Mucosa of stomach (tissue), 1 donor: ENCODE measurements around the gene CSMD2.

Source experiments
- H3K27me3 ChIP-seq: one replicate; pipeline ENCODE4 v1.7.0; 2013; ENCODE audit warnings: mild to moderate bottlenecking, low read length; ENCODE audit not compliant: control insufficient read depth, insufficient read depth
- H3K36me3 ChIP-seq: one replicate; pipeline ENCODE4 v1.7.0; 2013; ENCODE audit warnings: low read length; ENCODE audit not compliant: control insufficient read depth, insufficient read depth
- H3K4me1 ChIP-seq: one replicate; pipeline ENCODE4 v1.7.0; 2013; ENCODE audit warnings: mild to moderate bottlenecking, low read length; ENCODE audit not compliant: control insufficient read depth, insufficient read depth
- H3K4me3 ChIP-seq: one replicate; pipeline ENCODE4 v1.7.0; 2013; ENCODE audit warnings: low read length
- H3K9ac ChIP-seq: one replicate; pipeline ENCODE4 v1.7.0; 2013; ENCODE audit warnings: mild to moderate bottlenecking, low read length, moderate library complexity
- H3K9me3 ChIP-seq: one replicate; pipeline ENCODE4 v1.7.0; 2013; ENCODE audit warnings: mild to moderate bottlenecking, low read length, moderate library complexity; ENCODE audit not compliant: control insufficient read depth
- donor health status: Pancreatic carcinoma.

CSMD2 gene

DNA sequence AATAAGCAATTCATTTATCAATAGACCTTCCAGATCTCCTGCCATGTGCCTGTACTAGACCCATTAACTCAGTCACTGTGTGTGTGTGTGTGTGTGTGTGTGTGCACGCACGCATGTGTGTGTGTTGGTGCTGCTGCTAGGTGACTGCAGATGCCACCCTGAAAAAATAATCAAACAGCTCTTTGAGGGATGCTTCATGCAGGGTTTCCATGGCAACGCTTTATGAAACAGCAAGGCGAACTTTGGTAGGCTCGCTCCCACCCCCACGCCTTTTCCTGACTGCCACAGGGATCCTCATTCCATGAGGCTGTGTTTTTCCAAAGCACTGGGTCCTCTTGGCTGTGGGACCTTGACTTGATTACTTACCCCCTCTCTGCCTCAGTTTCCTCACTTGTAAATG lies 207.2 kb downstream of the CSMD2 start:
- Histone ChIP-seq H3K27me3 (no peaks in the 10 kb centered on the region), H3K36me3 (no peaks in the 10 kb centered on the region), H3K4me3 (no peak overlapping the region), H3K9ac (no peak overlapping the region), H3K9me3 (no peaks in the 10 kb centered on the region), H3K4me1 (no peaks in the 10 kb centered on the region)

DNA sequence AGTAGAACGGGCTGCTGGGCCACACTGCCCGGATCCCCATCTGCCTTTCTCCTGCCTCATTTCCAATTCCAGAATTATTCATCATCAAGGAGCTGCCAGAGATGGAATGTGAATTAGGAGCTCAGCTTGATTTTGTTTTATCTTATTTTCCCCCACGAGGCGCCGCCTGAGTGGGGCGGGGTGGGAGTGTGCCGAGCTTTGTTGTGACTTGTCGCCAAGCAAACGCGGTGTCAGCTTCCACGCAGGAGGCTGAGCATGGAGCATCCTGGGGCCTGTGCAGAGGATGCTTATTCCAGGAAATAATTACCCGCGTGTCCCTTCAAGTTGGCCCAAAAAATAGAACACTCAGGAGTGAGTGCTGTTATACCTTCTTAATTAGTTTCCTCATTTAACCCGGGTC lies 209.9 kb downstream of the CSMD2 start:
- Histone ChIP-seq H3K9ac (no peak overlapping the region), H3K36me3 (no peaks in the 10 kb centered on the region), H3K9me3 (no peaks in the 10 kb centered on the region), H3K4me1 (no peaks in the 10 kb centered on the region), H3K4me3 (no peak overlapping the region), H3K27me3 (no peaks in the 10 kb centered on the region)

DNA sequence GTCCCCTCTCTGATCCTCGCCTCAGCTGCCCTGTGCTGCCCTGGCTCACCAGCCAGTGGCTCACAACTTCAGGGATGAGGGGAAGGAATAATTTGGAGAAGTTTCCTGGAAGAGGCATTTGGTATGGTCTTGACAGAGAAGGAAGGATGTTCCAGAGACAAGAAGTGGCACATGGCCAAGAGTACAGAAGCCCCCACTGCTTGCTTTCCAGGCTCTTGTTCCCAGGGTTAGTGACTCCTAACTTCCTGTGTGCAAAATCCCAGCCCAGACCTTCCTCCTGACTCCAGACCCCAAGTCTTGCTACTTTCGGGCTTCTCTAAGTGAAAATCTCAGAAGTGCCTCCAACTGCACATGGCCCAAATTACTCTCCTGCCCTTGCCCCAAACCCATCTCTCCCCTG lies 215.5 kb downstream of the CSMD2 start:
- no peaks in the 10 kb centered on the region for H3K4me1 ChIP-seq
- no peak overlapping the region for H3K4me3 ChIP-seq
- no peaks in the 10 kb centered on the region for H3K36me3 ChIP-seq
- no peak overlapping the region for H3K9ac ChIP-seq
- H3K9me3 ChIP-seq, result no peaks in the 10 kb centered on the region
- H3K27me3 ChIP-seq, result no peaks in the 10 kb centered on the region

DNA sequence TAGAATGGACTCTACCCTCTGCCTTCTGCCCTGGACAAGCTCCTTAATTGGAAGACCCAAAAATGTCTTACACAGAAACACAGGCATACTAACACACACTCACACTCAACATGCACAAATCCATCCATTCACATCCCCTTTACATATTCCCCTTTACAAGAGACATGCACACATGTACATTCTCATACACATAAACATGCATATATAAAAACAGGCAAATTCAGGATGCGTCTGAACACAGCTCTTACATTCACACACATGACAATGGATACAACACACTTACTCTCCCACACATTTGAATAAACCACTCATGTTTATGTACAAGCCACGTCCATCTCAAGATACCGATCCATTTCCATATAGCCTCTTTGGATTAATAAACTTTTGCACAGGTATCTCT lies 216.7 kb downstream of the CSMD2 start:
- no peak overlapping the region for H3K9ac ChIP-seq
- H3K4me3 ChIP-seq, result no peak overlapping the region
- no peaks in the 10 kb centered on the region for H3K36me3 ChIP-seq
- no peaks in the 10 kb centered on the region for H3K27me3 ChIP-seq
- no peaks in the 10 kb centered on the region for H3K9me3 ChIP-seq
- H3K4me1 ChIP-seq, result no peaks in the 10 kb centered on the region

GRCh38 chr1:33946836-33947235 lies 218.2 kb downstream of the CSMD2 start:
- Histone ChIP-seq H3K4me3 (no peak overlapping the region), H3K27me3 (no peaks in the 10 kb centered on the region), H3K36me3 (no peaks in the 10 kb centered on the region), H3K4me1 (no peaks in the 10 kb centered on the region), H3K9me3 (no peaks in the 10 kb centered on the region), H3K9ac (no peak overlapping the region)

DNA sequence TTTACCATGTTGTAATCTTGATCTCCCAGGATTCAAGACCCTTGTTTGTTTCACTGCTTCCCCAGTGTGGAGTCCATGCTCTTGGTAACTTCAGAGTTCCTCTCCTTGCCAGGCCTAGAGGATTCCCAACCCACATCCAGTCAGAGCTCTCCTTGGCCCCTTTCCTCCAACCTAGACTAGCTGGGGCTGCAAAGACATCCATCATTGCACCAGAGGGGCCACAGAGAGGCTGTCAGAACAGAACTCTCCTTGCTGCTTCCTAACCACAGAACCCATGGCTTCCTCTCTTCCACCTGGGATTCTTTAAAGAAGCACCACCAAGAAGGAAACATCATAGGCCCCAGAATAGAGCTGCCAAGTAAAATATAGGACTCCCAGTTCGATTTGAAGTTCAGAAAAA lies 220.2 kb downstream of the CSMD2 start:
- Histone ChIP-seq H3K9ac (no peak overlapping the region), H3K4me3 (no peak overlapping the region), H3K4me1 (no peaks in the 10 kb centered on the region), H3K27me3 (no peaks in the 10 kb centered on the region), H3K36me3 (no peaks in the 10 kb centered on the region), H3K9me3 (no peaks in the 10 kb centered on the region)

DNA sequence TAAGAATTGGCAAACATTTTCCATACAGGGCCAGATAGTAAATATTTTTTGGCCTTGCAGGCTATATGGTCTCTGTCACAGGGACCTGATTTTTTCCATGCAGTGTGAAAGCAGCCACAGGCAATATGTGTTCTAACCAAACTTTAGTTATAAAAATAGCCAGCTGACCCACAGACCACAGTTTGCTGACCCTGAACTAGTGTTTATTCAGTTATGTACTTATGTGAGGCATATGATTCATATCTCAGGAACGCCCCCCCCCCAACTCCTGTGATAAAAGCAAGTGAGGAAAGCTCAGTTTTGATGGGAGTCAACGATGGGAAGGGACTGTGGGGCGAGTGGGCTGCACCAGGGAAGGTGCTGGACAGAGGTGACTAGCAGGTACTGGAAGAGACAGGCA lies 221.1 kb downstream of the CSMD2 start:
- no peaks in the 10 kb centered on the region for H3K36me3 ChIP-seq
- no peaks in the 10 kb centered on the region for H3K27me3 ChIP-seq
- H3K4me3 ChIP-seq, result no peak overlapping the region
- H3K4me1 ChIP-seq, result no peaks in the 10 kb centered on the region
- H3K9me3 ChIP-seq, result no peaks in the 10 kb centered on the region
- no peak overlapping the region for H3K9ac ChIP-seq

- Histone ChIP-seq H3K4me3 (no peak overlapping the region), H3K27me3 (no peaks in the 10 kb centered on the region), H3K36me3 (no peaks in the 10 kb centered on the region), H3K4me1 (no peaks in the 10 kb centered on the region), H3K9me3 (no peaks in the 10 kb centered on the region), H3K9ac (no peak overlapping the region)
Measured at GRCh38 chr1:33932871-33933270, 232.2 kb downstream of the CSMD2 start.

DNA sequence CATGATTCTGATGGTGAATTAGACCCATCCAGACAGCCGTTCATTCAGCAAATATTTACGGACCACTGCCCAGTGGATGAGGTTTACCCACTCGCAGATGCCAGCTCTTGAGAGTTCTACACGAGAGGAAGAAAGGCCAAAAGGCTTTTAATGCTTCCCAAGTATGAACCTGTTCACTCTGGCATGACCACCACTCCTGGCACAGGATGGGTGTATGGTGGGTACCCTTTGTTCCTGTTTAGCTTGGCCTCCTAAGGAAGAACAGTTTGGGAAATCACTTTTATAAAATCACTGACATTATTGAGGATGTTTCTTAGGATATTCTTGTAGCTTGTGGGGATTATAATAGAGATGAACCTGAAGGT lies 233.9 kb downstream of the CSMD2 start:
- no peaks in the 10 kb centered on the region for H3K9me3 ChIP-seq
- no peaks in the 10 kb centered on the region for H3K36me3 ChIP-seq
- no peak overlapping the region for H3K4me3 ChIP-seq
- H3K9ac ChIP-seq, result no peak overlapping the region
- no peaks in the 10 kb centered on the region for H3K27me3 ChIP-seq
- H3K4me1 ChIP-seq, result no peaks in the 10 kb centered on the region

DNA sequence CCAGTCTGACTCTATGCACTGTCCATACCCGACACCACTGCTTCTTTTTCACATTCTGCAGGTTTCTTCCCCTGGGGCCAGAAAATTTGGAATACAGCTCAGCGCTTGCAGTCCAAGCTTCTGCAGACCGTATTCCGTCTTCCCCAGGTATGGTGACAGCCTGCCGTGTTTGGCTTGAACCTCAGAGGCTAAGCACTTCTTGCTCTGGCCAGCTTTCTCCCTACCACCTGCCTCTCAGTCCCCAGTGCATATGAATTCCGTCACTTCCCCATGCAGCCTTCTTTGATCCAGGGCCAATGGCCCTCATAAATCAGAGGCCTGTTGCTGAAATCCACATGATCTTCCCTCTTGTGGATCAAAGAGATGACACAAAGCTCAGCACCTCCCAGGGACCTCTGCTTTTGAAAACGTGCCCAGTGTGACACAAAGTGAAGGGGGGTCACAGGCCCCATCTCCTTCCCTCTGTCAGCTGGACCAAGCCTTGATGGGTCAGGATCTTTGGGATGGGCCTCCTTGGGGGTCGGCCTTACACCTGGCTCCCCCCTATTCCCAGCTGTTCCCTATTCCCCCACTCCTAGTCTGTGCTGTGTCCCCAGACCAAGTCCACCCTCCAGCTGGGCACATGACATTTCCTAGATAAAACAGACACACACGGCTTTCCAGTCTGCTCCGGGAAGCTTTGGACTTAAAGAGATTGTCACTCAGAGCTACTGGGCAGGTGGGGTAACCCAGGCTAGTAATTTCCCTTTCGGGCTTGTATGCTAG lies 234.5 kb downstream of the CSMD2 start:
- Histone ChIP-seq H3K4me1 (no peaks in the 10 kb centered on the region), H3K27me3 (no peaks in the 10 kb centered on the region), H3K9ac (no peak overlapping the region), H3K9me3 (no peaks in the 10 kb centered on the region), H3K36me3 (no peaks in the 10 kb centered on the region), H3K4me3 (no peak overlapping the region)

GRCh38 chr1:33928251-33928650 lies 236.8 kb downstream of the CSMD2 start:
- H3K27me3 ChIP-seq, result no peaks in the 10 kb centered on the region
- no peaks in the 10 kb centered on the region for H3K9me3 ChIP-seq
- H3K4me1 ChIP-seq, result no peaks in the 10 kb centered on the region
- no peaks in the 10 kb centered on the region for H3K36me3 ChIP-seq
- H3K9ac ChIP-seq, result no peak overlapping the region
- no peak overlapping the region for H3K4me3 ChIP-seq

GRCh38 chr1:33927721-33928120 lies 237.3 kb downstream of the CSMD2 start:
- Histone ChIP-seq H3K4me3 (no peak overlapping the region), H3K36me3 (no peaks in the 10 kb centered on the region), H3K4me1 (no peaks in the 10 kb centered on the region), H3K9me3 (no peaks in the 10 kb centered on the region), H3K27me3 (no peaks in the 10 kb centered on the region), H3K9ac (no peak overlapping the region)

DNA sequence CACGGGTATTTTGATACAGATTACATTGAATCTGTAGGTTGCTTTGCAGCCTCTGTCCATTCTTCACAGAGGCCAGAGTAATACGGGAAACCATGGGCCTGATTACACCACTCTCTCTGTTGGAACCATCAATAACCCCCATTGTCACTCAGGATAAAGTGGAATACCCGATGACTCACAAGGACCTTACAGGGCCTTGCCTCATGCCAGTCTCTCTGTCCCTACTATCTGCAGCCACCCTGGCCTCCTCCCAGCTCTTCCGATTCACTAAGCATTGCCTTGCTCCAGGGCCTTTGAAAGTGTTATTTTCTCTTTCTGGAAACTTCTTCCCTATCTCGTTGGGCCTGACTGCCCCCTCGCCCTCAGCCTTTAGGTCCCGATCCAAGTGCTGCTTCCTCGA lies 239.4 kb downstream of the CSMD2 start:
- Histone ChIP-seq H3K4me1 (no peaks in the 10 kb centered on the region), H3K4me3 (no peak overlapping the region), H3K36me3 (no peaks in the 10 kb centered on the region)

More for the DNA sequence above, 239.4 kb downstream of the CSMD2 start:
- Histone ChIP-seq H3K27me3 (no peaks in the 10 kb centered on the region), H3K9me3 (no peaks in the 10 kb centered on the region), H3K9ac (no peak overlapping the region)
